Endothelial cell of umbilical vein (primary cell): ENCODE results near the gene NUDT3. TPM values are rescaled to one million over a fixed set of nuclear protein-coding genes. Genes with fewer than 3 reads are reported as not detected.

Source experiments
- BruUV-seq: library from RNA; stranded (reverse); fragments of 400-500 nt; replicated peaks from 2 replicates; lab custom pipeline; 2021; lab: Mats Ljungman, UMichigan
- CTCF ChIA-PET: fragments of 300-600, 350-600 bp; sonication (Branson Sonifier 250); formaldehyde crosslinking; loops from one replicate; lab custom pipeline; 2021; ENCODE audit warnings: antibody characterized with exemption, inconsistent platforms; lab: Charles Lee
- POLR2A ChIA-PET: fragments of 300-600, 350-600 bp; sonication (Branson Sonifier 250); formaldehyde crosslinking; loops from one replicate; lab custom pipeline; 2021; ENCODE audit warnings: antibody characterized with exemption, inconsistent platforms; lab: Charles Lee
- DNase-seq: peaks from one replicate; pipeline ENCODE4 v3.0.0-alpha.2; 2011; ENCODE audit warnings: low read depth, low spot score
- FAIRE-seq: peaks from 2 replicates; lab custom pipeline; 2011; peaks lifted over from hg19 to GRCh38; lab: Jason Lieb, UNC
- H2AFZ ChIP-seq: 2 replicates; pipeline ENCODE4 v1.6.0; 2012; ENCODE audit warnings: low read depth, low read length, control low read depth, inconsistent platforms
- H3K27ac ChIP-seq: 2 replicates; pipeline ENCODE4 v1.5.1; 2011; ENCODE audit warnings: low read depth, mild to moderate bottlenecking, control low read depth, low read length, moderate library complexity; ENCODE audit not compliant: insufficient read depth
- H3K27me3 ChIP-seq, 2 experiments: 2 replicates each; pipeline versions ENCODE4 v1.6.0 to v1.6.1; 2011; ENCODE audit warnings: low read length in 2 of 2, mixed read lengths in 1 of 2; ENCODE audit not compliant: control insufficient read depth in 2 of 2, insufficient read depth in 2 of 2
- H3K36me3 ChIP-seq, 2 experiments: 2 replicates in 1 of 2; 3 replicates in 1 of 2; pipeline ENCODE4 v1.5.1; 2011; ENCODE audit warnings: low read length in 2 of 2, mild to moderate bottlenecking in 1 of 2, moderate library complexity in 1 of 2; ENCODE audit not compliant: control insufficient read depth in 2 of 2, insufficient read depth in 2 of 2; ENCODE audit errors: extremely low read depth in 1 of 2
- H3K4me1 ChIP-seq: 3 replicates; pipeline ENCODE4 v1.5.1; 2011; ENCODE audit warnings: mild to moderate bottlenecking, low read length; ENCODE audit not compliant: control insufficient read depth, insufficient read depth; ENCODE audit errors: extremely low read depth
- H3K4me2 ChIP-seq: 2 replicates; pipeline ENCODE4 v1.6.1; 2011; ENCODE audit warnings: low read length, control low read depth, mixed read lengths; ENCODE audit not compliant: insufficient read depth
- H3K4me3 ChIP-seq, 3 experiments: fragments of 200-600 bp in 1 of 3; sonication (generic), shearing (Covaris generic) in 1 of 3; replicated peaks in 1 of 3; 2 replicates each; pipeline ENCODE4 v1.5.1; 2011 to 2016; ENCODE audit warnings: control low read depth in 3 of 3, low read length in 3 of 3, mild to moderate bottlenecking in 2 of 3, inconsistent platforms in 1 of 3, low read depth in 1 of 3, moderate library complexity in 1 of 3; ENCODE audit not compliant: insufficient read depth in 1 of 3
- H3K79me2 ChIP-seq: 2 replicates; pipeline ENCODE4 v1.6.0; 2012; ENCODE audit warnings: low read length, inconsistent platforms; ENCODE audit not compliant: control insufficient read depth, insufficient read depth
- H3K9ac ChIP-seq: replicated peaks from 2 replicates; pipeline ENCODE3; 2011; ENCODE audit warnings: low read length, control low read depth; ENCODE audit not compliant: insufficient read depth; ENCODE audit errors: extremely low read depth
- H3K9me1 ChIP-seq: replicated peaks from 3 replicates; pipeline ENCODE4 v1.6.0; 2011; ENCODE audit warnings: mild to moderate bottlenecking, low read length; ENCODE audit not compliant: control insufficient read depth, insufficient read depth; ENCODE audit errors: extremely low read depth
- H3K9me3 ChIP-seq: replicated peaks from 2 replicates; pipeline ENCODE4 v1.5.1; 2012; ENCODE audit warnings: low read length, inconsistent platforms; ENCODE audit not compliant: control insufficient read depth, insufficient read depth
- H4K20me1 ChIP-seq: replicated peaks from 2 replicates; pipeline ENCODE3; 2011; ENCODE audit warnings: mild to moderate bottlenecking, low read length; ENCODE audit not compliant: control insufficient read depth, insufficient read depth; ENCODE audit errors: extremely low read depth
- EZH2 ChIP-seq: IDR thresholded peaks from 2 replicates; pipeline ENCODE4 v1.6.1; 2012; ENCODE audit warnings: borderline replicate concordance, low read depth, mild to moderate bottlenecking, moderate library complexity, low read length, inconsistent platforms; ENCODE audit not compliant: severe bottlenecking
- FOS ChIP-seq: IDR thresholded peaks from 2 replicates; pipeline ENCODE4 v1.6.1; 2011; ENCODE audit warnings: mild to moderate bottlenecking, low read length, moderate library complexity, borderline replicate concordance; ENCODE audit not compliant: insufficient read depth
- GATA2 ChIP-seq: IDR thresholded peaks from 2 replicates; pipeline ENCODE4 v1.7.0; 2011; ENCODE audit warnings: low read depth, mild to moderate bottlenecking, moderate library complexity, mixed read lengths, low read length; ENCODE audit not compliant: insufficient read length, insufficient read depth
- JUN ChIP-seq: IDR thresholded peaks from 2 replicates; pipeline ENCODE4 v1.6.1; 2011; ENCODE audit warnings: borderline replicate concordance, low read depth; ENCODE audit not compliant: insufficient read length, insufficient read depth
- MYC ChIP-seq: IDR thresholded peaks from one replicate; pipeline ENCODE4 v1.6.1; 2011; ENCODE audit warnings: mild to moderate bottlenecking, low read depth, low read length
- POLR2A ChIP-seq: IDR thresholded peaks from 2 replicates; pipeline ENCODE4 v1.6.1; 2012; ENCODE audit warnings: low read depth, mild to moderate bottlenecking, control low read depth, low read length
- POLR2AphosphoS5 ChIP-seq: IDR thresholded peaks from 2 replicates; pipeline ENCODE4 v1.6.1; 2012; ENCODE audit warnings: low read depth, mild to moderate bottlenecking, control low read depth, low read length, moderate library complexity; ENCODE audit not compliant: insufficient read depth
- dilution Hi-C: fragments of 300-500 bp; cut with MboI; formaldehyde crosslinking; loops from one replicate; pipeline ENCODE4 v1.15.0; 2019; ENCODE audit warnings: low sequenced_read_pairs; ENCODE audit not compliant: extremely low pct_ligation_motif_present
- intact Hi-C: fragments of 100-400 bp; cut with micrococcal nuclease; formaldehyde crosslinking; loops from one replicate; pipeline ENCODE4 v1.10.0; 2022
- polyA plus RNA-seq, 4 experiments: library from polyadenylated mRNA; depleted of rRNA in 3 of 4; stranded (reverse) in 3 of 4; unstranded in 1 of 4; fragments of >200 nt; gene quantifications; 2 replicates each; pipeline versions ENCODE4 v1.2.1 to v1.2.3, GENCODE V29; 2011 to 2012; ENCODE audit warnings: missing spikeins in 1 of 4
- total RNA-seq: library from RNA; stranded (reverse); gene quantifications from 2 replicates; pipeline ENCODE4 v1.2.3, GENCODE V29; 2021
- TF ChIP-seq, protein P1 (sequence below): IDR thresholded peaks from 2 replicates; pipeline ENCODE4 v1.6.1; 2011; ENCODE audit not compliant: insufficient read depth, insufficient read length
- TF ChIP-seq, protein P2 (sequence below), 2 donors: IDR thresholded peaks; 1 replicate in 1 of 2; 2 replicates in 1 of 2; pipeline ENCODE4 v1.5.1; 2011; ENCODE audit warnings: low read length in 2 of 2, mild to moderate bottlenecking in 2 of 2, moderate library complexity in 2 of 2, control low read depth in 1 of 2, inconsistent platforms in 1 of 2, low read depth in 1 of 2; ENCODE audit not compliant: insufficient read depth in 1 of 2; ENCODE audit errors: extremely low read depth in 1 of 2

Gene NUDT3
- total and polyA plus RNA-seq, 2 donors (not counting 3 experiments of a cell fraction or from before 2014, with no cell fraction given): 11.9 to 30.9 TPM

DNA sequence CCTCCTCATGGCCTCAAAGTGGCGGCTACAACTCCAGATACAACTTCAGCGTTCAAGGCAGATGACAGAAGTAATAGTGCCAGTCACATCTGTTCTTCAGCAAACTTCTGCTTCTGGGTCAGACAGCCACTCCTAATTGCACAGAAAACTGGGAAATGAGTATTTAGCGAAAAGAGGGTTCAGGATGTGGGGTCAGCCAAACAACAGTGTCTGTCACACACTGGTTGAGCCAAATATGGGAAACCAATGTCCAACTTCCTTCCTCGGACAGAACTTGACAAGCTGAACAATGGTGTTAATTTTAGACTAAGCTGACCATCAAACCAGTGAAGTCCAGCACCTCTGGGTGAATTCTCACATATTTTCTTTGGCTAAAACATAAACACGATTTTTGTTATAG lies 22.1 kb downstream of the NUDT3 start:
- H2AFZ ChIP-seq: no peak overlapping the region
- H3K36me3 ChIP-seq: no peaks in the 10 kb centered on the region
- CTCF ChIA-PET: interaction anchor here (1.0 to 1.7 kb wide), 4 partner anchors 10 to 120 kb away, joined by 3 to 5 read pairs (median 4); no protein-coding TSS in a partner anchor
- peak overlapping the region; percentile 47 for H3K4me2 ChIP-seq
- no peaks in the 10 kb centered on the region for H3K27me3 ChIP-seq
- FAIRE-seq: peak; percentile 87
- DNase-seq: peak; percentile 85
- H3K79me2 ChIP-seq: peaks cover 67% of the 10 kb centered on the region
- POLR2A ChIA-PET: no interaction called here
- H3K4me3 ChIP-seq: no peak overlapping the region
- H3K9me1 ChIP-seq: no peaks in the 10 kb centered on the region
- H3K9ac ChIP-seq: no peak overlapping the region
- H4K20me1 ChIP-seq: peaks cover 4% of the 10 kb centered on the region
- BruUV-seq: no TSS peak
- H3K4me1 ChIP-seq: peaks cover 23% of the 10 kb centered on the region
- dilution Hi-C loops: no loop called here
- H3K9me3 ChIP-seq: no peaks in the 10 kb centered on the region
- TF ChIP-seq JUN (peak; percentile 44), EZH2 (no peak), MYC (no peak), POLR2AphosphoS5 (peak; percentile 81), FOS (peak; percentile 28), GATA2 (no peak), POLR2A (no peak)
- TF ChIP-seq, protein P1, sequence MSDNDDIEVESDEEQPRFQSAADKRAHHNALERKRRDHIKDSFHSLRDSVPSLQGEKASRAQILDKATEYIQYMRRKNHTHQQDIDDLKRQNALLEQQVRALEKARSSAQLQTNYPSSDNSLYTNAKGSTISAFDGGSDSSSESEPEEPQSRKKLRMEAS: no peak
- TF ChIP-seq, protein P2, sequence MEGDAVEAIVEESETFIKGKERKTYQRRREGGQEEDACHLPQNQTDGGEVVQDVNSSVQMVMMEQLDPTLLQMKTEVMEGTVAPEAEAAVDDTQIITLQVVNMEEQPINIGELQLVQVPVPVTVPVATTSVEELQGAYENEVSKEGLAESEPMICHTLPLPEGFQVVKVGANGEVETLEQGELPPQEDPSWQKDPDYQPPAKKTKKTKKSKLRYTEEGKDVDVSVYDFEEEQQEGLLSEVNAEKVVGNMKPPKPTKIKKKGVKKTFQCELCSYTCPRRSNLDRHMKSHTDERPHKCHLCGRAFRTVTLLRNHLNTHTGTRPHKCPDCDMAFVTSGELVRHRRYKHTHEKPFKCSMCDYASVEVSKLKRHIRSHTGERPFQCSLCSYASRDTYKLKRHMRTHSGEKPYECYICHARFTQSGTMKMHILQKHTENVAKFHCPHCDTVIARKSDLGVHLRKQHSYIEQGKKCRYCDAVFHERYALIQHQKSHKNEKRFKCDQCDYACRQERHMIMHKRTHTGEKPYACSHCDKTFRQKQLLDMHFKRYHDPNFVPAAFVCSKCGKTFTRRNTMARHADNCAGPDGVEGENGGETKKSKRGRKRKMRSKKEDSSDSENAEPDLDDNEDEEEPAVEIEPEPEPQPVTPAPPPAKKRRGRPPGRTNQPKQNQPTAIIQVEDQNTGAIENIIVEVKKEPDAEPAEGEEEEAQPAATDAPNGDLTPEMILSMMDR (IDR thresholded peaks at IDR 0.05; ENCODE audit: extremely low read depth in 1 of 2, insufficient read depth in 1 of 2, low read depth in 1 of 2, low read length in 2 of 2): no peak
- H3K27ac ChIP-seq: peak overlapping the region; percentile 39
- intact Hi-C loops: loop anchor here (1.0 kb wide), 2 partner anchors 21 to 29 kb away; no protein-coding TSS in a partner anchor
